ENCODE data around the gene LRP4.

GRCh38 chr11:46836431-46836830 is 81.9 kb downstream of the LRP4 start:
- TF ChIP-seq CTCF (conservative IDR thresholded peaks at IDR 0.05; ENCODE audit: low read length) = no peak
- TF ChIP-seq EZH2phosphoT487 (IDR thresholded peaks at IDR 0.05; ENCODE audit: borderline replicate concordance) = no peak

Data from Loucy (cell line).